SK-N-SH (cell line): ENCODE measurements around the gene ALDH7A1.
"Not testable (repeated sequence)": the region's sequence is repeated elsewhere in the genome, so short reads cannot be mapped to it uniquely, and the experiment has no call there.

ENCODE experiments used
- EP300 ChIP-seq, 2 experiments: IDR thresholded peaks; 2 replicates each; pipeline versions ENCODE4 v1.4.0 to v1.6.1; 2012; ENCODE audit warnings: borderline replicate concordance in 1 of 2, low read depth in 1 of 2, low read length in 1 of 2
- NRF1 ChIP-seq: IDR thresholded peaks from 2 replicates; pipeline ENCODE4 v1.6.1; 2012; ENCODE audit warnings: low read depth, mild to moderate bottlenecking, low read length
- POLR2AphosphoS5 ChIP-seq: IDR thresholded peaks from 2 replicates; pipeline ENCODE4 v1.6.1; 2012; ENCODE audit warnings: low read depth, low read length
- RXRA ChIP-seq: IDR thresholded peaks from 2 replicates; pipeline ENCODE4 v1.4.0; 2012; ENCODE audit warnings: low read depth, mild to moderate bottlenecking, borderline replicate concordance
- TAF1 ChIP-seq: IDR thresholded peaks from 2 replicates; pipeline ENCODE4 v1.6.1; 2012; ENCODE audit warnings: low read depth, mild to moderate bottlenecking, low read length, moderate library complexity, borderline replicate concordance
- TEAD4 ChIP-seq: IDR thresholded peaks from 2 replicates; pipeline ENCODE4 v1.4.0; 2012; ENCODE audit warnings: mild to moderate bottlenecking, borderline replicate concordance; ENCODE audit not compliant: insufficient read depth
- TF ChIP-seq, protein P1 (sequence below): fragments of 200-600 bp; sonication (generic); IDR thresholded peaks from 2 replicates; pipeline ENCODE4 v1.6.1; 2017; ENCODE audit warnings: antibody characterized with exemption, mild to moderate bottlenecking, moderate library complexity
- TF ChIP-seq, protein P2 (sequence below): IDR thresholded peaks from 2 replicates; pipeline ENCODE4; 2012

DNA sequence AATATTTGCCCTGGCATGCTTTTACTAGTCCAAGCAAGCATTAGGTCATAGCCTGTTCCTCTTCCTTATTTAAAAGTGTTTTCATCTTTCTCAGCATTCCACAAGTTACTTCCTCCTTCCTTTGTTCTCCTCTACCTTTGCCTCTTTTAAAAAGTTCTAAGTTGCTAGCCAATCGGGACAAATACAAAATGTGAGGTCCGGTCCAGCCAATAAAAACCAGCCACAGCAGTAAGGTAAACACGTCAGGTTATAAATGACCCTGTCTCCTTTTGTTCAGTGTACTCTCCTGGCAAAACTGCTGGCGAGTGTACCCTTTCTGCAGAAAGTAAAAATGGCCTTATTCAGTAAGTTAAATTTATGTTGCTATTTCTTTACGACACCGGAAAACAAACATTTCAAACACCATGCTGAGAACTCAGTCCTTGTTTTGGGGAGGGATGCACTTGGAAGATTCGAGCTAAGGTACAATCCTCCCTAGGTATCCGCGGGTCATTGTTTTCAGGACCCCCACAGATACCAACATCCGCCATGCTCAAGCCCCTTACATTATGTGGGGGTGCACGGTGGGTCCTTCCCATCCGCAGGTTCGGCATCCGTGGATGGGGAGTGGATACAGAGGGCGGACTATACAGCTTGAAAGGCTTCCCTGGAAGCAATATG lies 5.1 kb upstream of the ALDH7A1 start:
- not testable (repeated sequence) for TF ChIP-seq RXRA; POLR2AphosphoS5; TEAD4; NRF1; TAF1; EP300 (IDR thresholded peaks at IDR 0.05; ENCODE audit: borderline replicate concordance in 1 of 2, low read depth in 1 of 2, low read length in 1 of 2)
- TF ChIP-seq, protein P1, sequence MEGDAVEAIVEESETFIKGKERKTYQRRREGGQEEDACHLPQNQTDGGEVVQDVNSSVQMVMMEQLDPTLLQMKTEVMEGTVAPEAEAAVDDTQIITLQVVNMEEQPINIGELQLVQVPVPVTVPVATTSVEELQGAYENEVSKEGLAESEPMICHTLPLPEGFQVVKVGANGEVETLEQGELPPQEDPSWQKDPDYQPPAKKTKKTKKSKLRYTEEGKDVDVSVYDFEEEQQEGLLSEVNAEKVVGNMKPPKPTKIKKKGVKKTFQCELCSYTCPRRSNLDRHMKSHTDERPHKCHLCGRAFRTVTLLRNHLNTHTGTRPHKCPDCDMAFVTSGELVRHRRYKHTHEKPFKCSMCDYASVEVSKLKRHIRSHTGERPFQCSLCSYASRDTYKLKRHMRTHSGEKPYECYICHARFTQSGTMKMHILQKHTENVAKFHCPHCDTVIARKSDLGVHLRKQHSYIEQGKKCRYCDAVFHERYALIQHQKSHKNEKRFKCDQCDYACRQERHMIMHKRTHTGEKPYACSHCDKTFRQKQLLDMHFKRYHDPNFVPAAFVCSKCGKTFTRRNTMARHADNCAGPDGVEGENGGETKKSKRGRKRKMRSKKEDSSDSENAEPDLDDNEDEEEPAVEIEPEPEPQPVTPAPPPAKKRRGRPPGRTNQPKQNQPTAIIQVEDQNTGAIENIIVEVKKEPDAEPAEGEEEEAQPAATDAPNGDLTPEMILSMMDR = not testable (repeated sequence)
- TF ChIP-seq, protein P2, sequence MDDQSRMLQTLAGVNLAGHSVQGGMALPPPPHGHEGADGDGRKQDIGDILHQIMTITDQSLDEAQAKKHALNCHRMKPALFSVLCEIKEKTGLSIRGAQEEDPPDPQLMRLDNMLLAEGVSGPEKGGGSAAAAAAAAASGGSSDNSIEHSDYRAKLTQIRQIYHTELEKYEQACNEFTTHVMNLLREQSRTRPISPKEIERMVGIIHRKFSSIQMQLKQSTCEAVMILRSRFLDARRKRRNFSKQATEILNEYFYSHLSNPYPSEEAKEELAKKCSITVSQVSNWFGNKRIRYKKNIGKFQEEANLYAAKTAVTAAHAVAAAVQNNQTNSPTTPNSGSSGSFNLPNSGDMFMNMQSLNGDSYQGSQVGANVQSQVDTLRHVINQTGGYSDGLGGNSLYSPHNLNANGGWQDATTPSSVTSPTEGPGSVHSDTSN = not testable (repeated sequence)
